DND-41 (cell line): Measurements from ENCODE around the gene AKAP6.

Experiments used
- EZH2 ChIP-seq: IDR thresholded peaks from 3 replicates; pipeline ENCODE4 v1.6.1; 2012; ENCODE audit warnings: borderline replicate concordance, low read depth, mild to moderate bottlenecking, moderate library complexity, low read length, inconsistent platforms; ENCODE audit not compliant: severe bottlenecking
- TF ChIP-seq, protein P1 (sequence below): IDR thresholded peaks from 2 replicates; pipeline ENCODE4 v1.5.1; 2012; ENCODE audit warnings: borderline replicate concordance, low read length, moderate library complexity, mild to moderate bottlenecking; ENCODE audit not compliant: poor library complexity, severe bottlenecking; ENCODE audit errors: extremely low read depth

- TF ChIP-seq, protein P1, sequence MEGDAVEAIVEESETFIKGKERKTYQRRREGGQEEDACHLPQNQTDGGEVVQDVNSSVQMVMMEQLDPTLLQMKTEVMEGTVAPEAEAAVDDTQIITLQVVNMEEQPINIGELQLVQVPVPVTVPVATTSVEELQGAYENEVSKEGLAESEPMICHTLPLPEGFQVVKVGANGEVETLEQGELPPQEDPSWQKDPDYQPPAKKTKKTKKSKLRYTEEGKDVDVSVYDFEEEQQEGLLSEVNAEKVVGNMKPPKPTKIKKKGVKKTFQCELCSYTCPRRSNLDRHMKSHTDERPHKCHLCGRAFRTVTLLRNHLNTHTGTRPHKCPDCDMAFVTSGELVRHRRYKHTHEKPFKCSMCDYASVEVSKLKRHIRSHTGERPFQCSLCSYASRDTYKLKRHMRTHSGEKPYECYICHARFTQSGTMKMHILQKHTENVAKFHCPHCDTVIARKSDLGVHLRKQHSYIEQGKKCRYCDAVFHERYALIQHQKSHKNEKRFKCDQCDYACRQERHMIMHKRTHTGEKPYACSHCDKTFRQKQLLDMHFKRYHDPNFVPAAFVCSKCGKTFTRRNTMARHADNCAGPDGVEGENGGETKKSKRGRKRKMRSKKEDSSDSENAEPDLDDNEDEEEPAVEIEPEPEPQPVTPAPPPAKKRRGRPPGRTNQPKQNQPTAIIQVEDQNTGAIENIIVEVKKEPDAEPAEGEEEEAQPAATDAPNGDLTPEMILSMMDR: no peak
- TF ChIP-seq EZH2: no peak
These were observed 30.8 kb upstream of the AKAP6 start for GRCh38 chr14:32298346-32298745.
